ENCODE results near the gene CRIP2. TPM values are rescaled to one million over a fixed set of nuclear protein-coding genes. Genes with fewer than 3 reads are reported as not detected.

The CRIP2 gene
- polyA plus RNA-seq, 1 experiment: 19.5 TPM

DNA sequence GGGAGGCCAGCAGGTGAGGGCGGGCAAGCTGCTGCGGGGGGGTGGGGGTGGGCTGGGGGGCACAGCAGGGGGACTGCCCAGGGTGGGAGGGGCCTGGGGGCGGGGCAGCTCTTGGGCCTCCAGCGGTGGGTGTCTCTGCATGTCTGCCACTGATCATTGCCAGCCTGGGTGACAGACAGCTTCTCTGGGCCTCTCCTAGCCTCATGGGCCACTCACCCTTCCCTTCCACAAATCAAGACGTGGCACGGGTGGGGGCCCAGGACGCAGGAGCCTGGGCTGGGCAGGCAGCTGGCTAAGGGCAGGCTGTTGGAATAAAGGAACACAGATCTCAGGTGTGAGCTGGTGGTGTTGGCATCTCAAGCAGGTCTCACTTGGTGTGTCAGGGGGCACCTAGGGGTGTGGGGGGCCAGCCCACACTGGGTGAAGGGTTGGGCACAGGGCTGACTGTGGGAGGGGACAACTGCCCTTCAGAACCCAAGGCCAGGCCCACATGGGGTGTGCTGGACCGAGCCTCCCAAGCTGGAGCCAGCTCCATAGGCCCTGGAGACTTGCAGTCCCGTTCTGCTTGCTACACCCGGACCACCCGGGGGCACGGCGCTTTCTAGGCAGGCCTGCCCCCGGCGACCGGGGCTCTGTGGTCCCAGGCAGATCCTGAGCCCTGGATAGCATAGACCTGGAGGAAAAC, 19.4 kb downstream of the CRIP2 start:
- no peaks in the 10 kb centered on the region; the same call in none of the 2 replicates for H3K36me3 ChIP-seq (ENCODE audit: control insufficient read depth, insufficient read depth, low read length)
- ChIA-PET POLR2A (no interaction called here), CTCF (no interaction called here)
- no peaks in the 10 kb centered on the region for H3K27me3 ChIP-seq (ENCODE audit: control insufficient read depth, insufficient read depth, low read length)
- DNase-seq (ENCODE audit: low read depth): no peak
- H3K4me3 ChIP-seq (ENCODE audit: low read depth, low read length): no peak overlapping the region
- TF ChIP-seq, protein P1, sequence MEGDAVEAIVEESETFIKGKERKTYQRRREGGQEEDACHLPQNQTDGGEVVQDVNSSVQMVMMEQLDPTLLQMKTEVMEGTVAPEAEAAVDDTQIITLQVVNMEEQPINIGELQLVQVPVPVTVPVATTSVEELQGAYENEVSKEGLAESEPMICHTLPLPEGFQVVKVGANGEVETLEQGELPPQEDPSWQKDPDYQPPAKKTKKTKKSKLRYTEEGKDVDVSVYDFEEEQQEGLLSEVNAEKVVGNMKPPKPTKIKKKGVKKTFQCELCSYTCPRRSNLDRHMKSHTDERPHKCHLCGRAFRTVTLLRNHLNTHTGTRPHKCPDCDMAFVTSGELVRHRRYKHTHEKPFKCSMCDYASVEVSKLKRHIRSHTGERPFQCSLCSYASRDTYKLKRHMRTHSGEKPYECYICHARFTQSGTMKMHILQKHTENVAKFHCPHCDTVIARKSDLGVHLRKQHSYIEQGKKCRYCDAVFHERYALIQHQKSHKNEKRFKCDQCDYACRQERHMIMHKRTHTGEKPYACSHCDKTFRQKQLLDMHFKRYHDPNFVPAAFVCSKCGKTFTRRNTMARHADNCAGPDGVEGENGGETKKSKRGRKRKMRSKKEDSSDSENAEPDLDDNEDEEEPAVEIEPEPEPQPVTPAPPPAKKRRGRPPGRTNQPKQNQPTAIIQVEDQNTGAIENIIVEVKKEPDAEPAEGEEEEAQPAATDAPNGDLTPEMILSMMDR (IDR thresholded peaks at IDR 0.05; ENCODE audit: insufficient read depth, low read depth, low read length): no peak

- ChIA-PET POLR2A (no interaction called here), CTCF (no interaction called here)
- H3K4me3 ChIP-seq (ENCODE audit: low read depth, low read length): no peak overlapping the region
- no peaks in the 10 kb centered on the region; the same call in none of the 2 replicates for H3K36me3 ChIP-seq (ENCODE audit: control insufficient read depth, insufficient read depth, low read length)
- no peak for DNase-seq (ENCODE audit: low read depth)
- H3K27me3 ChIP-seq (ENCODE audit: control insufficient read depth, insufficient read depth, low read length): no peaks in the 10 kb centered on the region
- TF ChIP-seq, protein P1 (IDR thresholded peaks at IDR 0.05; ENCODE audit: insufficient read depth, low read depth, low read length): no peak
Measured at GRCh38 chr14:105494606-105494929, 19.9 kb downstream of the CRIP2 start.

DNA sequence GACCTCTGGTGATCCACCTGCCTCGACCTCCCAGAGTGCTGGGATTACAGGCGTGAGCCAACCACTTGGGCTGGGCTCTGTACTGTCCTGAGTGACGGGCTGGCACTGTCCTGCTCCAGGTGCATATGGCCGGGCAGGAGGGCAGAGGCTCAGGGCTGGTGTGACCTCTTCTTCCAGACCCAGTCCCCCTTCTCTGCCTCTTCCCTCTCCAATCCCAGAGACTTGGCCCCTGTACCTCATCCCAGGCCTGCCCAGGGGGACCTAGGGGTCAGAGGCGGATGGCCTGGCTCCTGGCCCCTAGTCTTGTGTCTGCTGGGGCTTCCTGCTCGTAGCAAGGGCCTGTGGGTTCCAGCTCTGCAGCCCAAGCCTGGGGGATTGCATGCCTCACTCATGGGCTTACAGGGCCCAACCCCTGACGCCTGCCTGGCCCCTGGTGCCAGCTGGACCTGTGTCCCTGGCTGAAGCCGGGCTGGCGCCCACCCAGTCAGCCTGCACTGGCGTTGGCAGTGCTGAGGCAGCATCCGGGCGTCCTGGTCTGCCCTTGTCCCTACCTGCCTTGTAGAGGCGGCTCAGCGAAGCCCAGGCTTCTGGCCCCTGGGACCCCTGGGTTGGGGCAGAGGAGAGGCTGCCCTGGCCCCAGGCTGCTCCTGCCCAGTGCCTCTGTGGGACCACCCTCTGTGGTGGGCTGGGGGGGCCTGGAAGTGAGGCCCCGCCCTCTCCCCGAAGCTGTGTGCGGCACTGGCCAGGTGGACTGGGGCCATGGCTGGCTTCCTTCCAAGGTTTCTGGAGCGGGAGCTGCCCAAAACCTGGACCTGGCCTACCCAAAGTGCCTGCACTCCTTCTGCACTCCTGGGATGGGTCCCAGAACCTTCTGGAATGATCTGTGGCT, 20.7 kb downstream of the CRIP2 start:
- H3K36me3 ChIP-seq (ENCODE audit: control insufficient read depth, insufficient read depth, low read length): no peaks in the 10 kb centered on the region; the same call in none of the 2 replicates
- no peak for DNase-seq (ENCODE audit: low read depth)
- ChIA-PET POLR2A (no interaction called here), CTCF (no interaction called here)
- no peaks in the 10 kb centered on the region for H3K27me3 ChIP-seq (ENCODE audit: control insufficient read depth, insufficient read depth, low read length)
- TF ChIP-seq, protein P1 (IDR thresholded peaks at IDR 0.05; ENCODE audit: insufficient read depth, low read depth, low read length): no peak
- H3K4me3 ChIP-seq (ENCODE audit: low read depth, low read length): no peak overlapping the region

- no peaks in the 10 kb centered on the region for H3K27me3 ChIP-seq (ENCODE audit: control insufficient read depth, insufficient read depth, low read length)
- CTCF ChIA-PET: interaction anchor here (0.5 kb wide), 1 partner anchor 28 kb away, joined by 4 read pairs; no protein-coding TSS in a partner anchor
- TF ChIP-seq, protein P1 (IDR thresholded peaks at IDR 0.05; ENCODE audit: insufficient read depth, low read depth, low read length): no peak
- H3K4me3 ChIP-seq (ENCODE audit: low read depth, low read length): no peak overlapping the region
- DNase-seq (ENCODE audit: low read depth): no peak
- H3K36me3 ChIP-seq (ENCODE audit: control insufficient read depth, insufficient read depth, low read length): no peaks in the 10 kb centered on the region; the same call in none of the 2 replicates
- POLR2A ChIA-PET: no interaction called here
Measured at GRCh38 chr14:105495990-105496830, 21.6 kb downstream of the CRIP2 start.
